HepG2 (cell line): ENCODE measurements around the gene GADD45G. TPM values are rescaled to one million over a fixed set of nuclear protein-coding genes. Genes with fewer than 3 reads are reported as not detected.

Experiments
- ATRX ChIP-seq: sonication (generic); formaldehyde crosslinking; IDR thresholded peaks from 2 replicates; pipeline ENCODE4 v1.4.0; 2020; ENCODE audit warnings: missing genetic modification reagents, borderline replicate concordance
- ELF4 ChIP-seq: sonication (generic); formaldehyde crosslinking; IDR thresholded peaks from 2 replicates; pipeline ENCODE4 v1.5.0; 2020; ENCODE audit warnings: missing genetic modification reagents, mild to moderate bottlenecking, moderate library complexity, borderline replicate concordance
- HMG20B ChIP-seq: conservative IDR thresholded peaks from 2 replicates; pipeline ENCODE4 v1.6.1; 2016; ENCODE audit warnings: missing genetic modification reagents, missing compliant biosample characterization
- HNRNPH1 ChIP-seq: fragments of 200-400 bp; formaldehyde crosslinking; optimal IDR thresholded peaks from 2 replicates; pipeline ENCODE3; 2017; ENCODE audit warnings: mild to moderate bottlenecking, low read depth, low read length
- MLLT10 ChIP-seq: sonication (generic); formaldehyde crosslinking; IDR thresholded peaks from 2 replicates; pipeline ENCODE4 v1.4.0; 2020; ENCODE audit warnings: missing genetic modification reagents
- SKI ChIP-seq: fragments of 450-650 bp; IDR thresholded peaks from one replicate; pipeline ENCODE4 v1.6.1; 2018; ENCODE audit warnings: mild to moderate bottlenecking; ENCODE audit not compliant: partially characterized antibody
- ZBTB14 ChIP-seq: sonication (generic); formaldehyde crosslinking; IDR thresholded peaks from 2 replicates; pipeline ENCODE4 v1.4.0; 2020; ENCODE audit warnings: missing genetic modification reagents
- ZIK1 ChIP-seq: sonication (generic); formaldehyde crosslinking; IDR thresholded peaks from 2 replicates; pipeline ENCODE4 v1.5.0; 2020; ENCODE audit warnings: mild to moderate bottlenecking, low read depth, missing genetic modification reagents, borderline replicate concordance
- ZNF256 ChIP-seq: sonication (generic); formaldehyde crosslinking; conservative IDR thresholded peaks from 2 replicates; pipeline ENCODE4 v1.4.0; 2020; ENCODE audit warnings: missing genetic modification reagents
- ZNF503 ChIP-seq: sonication (generic); formaldehyde crosslinking; IDR thresholded peaks from 2 replicates; pipeline ENCODE4 v1.4.0; 2020; ENCODE audit warnings: missing genetic modification reagents
- ZNF781 ChIP-seq: sonication (generic); formaldehyde crosslinking; IDR thresholded peaks from 2 replicates; pipeline ENCODE4 v1.5.1; 2020; ENCODE audit warnings: borderline replicate concordance, mild to moderate bottlenecking, missing genetic modification reagents; ENCODE audit errors: not compliant biosample characterization
- ZSCAN21 ChIP-seq: sonication (generic); formaldehyde crosslinking; IDR thresholded peaks from 2 replicates; pipeline ENCODE4 v1.8.0; 2022; ENCODE audit warnings: mild to moderate bottlenecking, missing genetic modification reagents, moderate library complexity, borderline replicate concordance
- ZZZ3 ChIP-seq: sonication (generic); formaldehyde crosslinking; IDR thresholded peaks from 2 replicates; pipeline ENCODE4 v1.4.0; 2020; ENCODE audit warnings: missing genetic modification reagents, mild to moderate bottlenecking, borderline replicate concordance
- polyA plus RNA-seq, 8 experiments: library from polyadenylated mRNA; depleted of rRNA in 3 of 8; stranded (reverse) in 7 of 8; unstranded in 1 of 8; fragments of >200 nt; fragmentation: Illumina TruSeq in 4 of 8; extraction: Trizol in 4 of 8; gene quantifications; 2 replicates each; pipeline versions ENCODE4 v1.2.1 to v1.2.3, GENCODE V29; 2011 to 2016; ENCODE audit warnings: low read depth in 4 of 8, missing spikeins in 1 of 8, mixed read lengths in 1 of 8; ENCODE audit not compliant: insufficient read depth in 1 of 8
- total RNA-seq, 5 experiments: library from RNA; depleted of rRNA; stranded (reverse); fragments of >200 nt; fragmentation: Illumina TruSeq; extraction: Trizol; gene quantifications; 2 replicates each; pipeline ENCODE4 v1.2.3, GENCODE V29; 2016; ENCODE audit warnings: low read depth in 1 of 5
- TF ChIP-seq, protein P1 (sequence below): sonication (generic); formaldehyde crosslinking; IDR thresholded peaks from 2 replicates; pipeline ENCODE4 v1.4.0; 2020; ENCODE audit warnings: missing genetic modification reagents
- TF ChIP-seq, protein P2 (sequence below): sonication (generic); formaldehyde crosslinking; IDR thresholded peaks from 2 replicates; pipeline ENCODE4 v1.4.0; 2020; ENCODE audit warnings: missing genetic modification reagents, borderline replicate concordance
- TF ChIP-seq, protein P3 (sequence below): IDR thresholded peaks from 2 replicates; pipeline ENCODE4 v1.6.1; 2012; ENCODE audit warnings: inconsistent platforms

GADD45G gene
- total and polyA plus RNA-seq, 2 of the 13 experiments (the other 11 are each of a cell fraction or from before 2014, with no cell fraction given): not detected

DNA sequence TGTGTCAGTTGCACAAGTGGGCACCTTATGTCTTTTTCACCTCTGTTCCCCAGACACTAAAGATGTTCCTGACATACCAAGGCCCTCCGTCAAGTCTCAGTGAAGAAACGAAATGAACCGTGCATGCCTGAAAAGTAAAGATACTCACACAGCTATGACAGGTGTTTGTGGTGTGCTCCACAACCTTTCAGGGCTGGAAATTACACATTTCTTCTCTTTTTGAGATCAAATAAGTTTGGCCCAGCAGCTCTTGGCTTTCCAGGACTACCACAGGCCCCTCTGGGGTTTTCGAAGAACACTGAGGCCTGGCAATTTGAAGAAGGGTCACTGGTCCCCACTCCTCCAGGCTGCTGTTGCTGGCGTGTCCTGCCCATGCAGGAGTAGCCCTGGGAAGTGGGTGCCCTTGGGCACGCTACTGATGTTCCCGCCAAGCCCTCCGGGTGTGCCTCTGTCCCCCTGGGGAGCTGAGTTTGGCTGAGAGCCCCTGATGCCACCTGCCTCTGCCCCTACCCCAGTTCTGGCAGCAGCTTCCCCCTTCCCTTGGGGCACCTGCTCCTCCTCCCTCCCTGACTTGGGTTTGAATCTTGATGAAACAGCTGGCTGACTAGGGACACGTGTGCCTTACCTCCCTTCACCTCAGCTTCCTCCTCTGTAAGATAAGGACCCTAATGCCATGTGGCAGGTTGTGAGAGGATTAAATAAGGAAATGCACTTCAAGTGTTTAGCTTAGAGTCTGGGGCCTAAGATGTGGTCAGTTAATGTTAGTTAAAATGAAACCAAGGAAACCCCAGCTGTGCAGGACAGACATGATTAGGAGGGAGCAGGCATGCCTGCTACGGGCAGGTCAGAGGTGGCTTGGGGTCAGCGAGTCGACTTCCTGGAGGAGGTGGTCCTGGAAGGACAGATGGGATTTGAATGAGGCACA is 49.1 kb upstream of the GADD45G start (continued):
- TF ChIP-seq, protein P1, sequence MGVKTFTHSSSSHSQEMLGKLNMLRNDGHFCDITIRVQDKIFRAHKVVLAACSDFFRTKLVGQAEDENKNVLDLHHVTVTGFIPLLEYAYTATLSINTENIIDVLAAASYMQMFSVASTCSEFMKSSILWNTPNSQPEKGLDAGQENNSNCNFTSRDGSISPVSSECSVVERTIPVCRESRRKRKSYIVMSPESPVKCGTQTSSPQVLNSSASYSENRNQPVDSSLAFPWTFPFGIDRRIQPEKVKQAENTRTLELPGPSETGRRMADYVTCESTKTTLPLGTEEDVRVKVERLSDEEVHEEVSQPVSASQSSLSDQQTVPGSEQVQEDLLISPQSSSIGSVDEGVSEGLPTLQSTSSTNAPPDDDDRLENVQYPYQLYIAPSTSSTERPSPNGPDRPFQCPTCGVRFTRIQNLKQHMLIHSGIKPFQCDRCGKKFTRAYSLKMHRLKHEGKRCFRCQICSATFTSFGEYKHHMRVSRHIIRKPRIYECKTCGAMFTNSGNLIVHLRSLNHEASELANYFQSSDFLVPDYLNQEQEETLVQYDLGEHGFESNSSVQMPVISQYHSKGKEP (CRISPR knock-in tag): no peak
- 0 out of 2 replicates have a peak, but pooled peaks have one; percentile 23 for TF ChIP-seq ZSCAN21 (CRISPR knock-in tag)
- TF ChIP-seq ZIK1 (CRISPR knock-in tag): no peak
- TF ChIP-seq, protein P2, sequence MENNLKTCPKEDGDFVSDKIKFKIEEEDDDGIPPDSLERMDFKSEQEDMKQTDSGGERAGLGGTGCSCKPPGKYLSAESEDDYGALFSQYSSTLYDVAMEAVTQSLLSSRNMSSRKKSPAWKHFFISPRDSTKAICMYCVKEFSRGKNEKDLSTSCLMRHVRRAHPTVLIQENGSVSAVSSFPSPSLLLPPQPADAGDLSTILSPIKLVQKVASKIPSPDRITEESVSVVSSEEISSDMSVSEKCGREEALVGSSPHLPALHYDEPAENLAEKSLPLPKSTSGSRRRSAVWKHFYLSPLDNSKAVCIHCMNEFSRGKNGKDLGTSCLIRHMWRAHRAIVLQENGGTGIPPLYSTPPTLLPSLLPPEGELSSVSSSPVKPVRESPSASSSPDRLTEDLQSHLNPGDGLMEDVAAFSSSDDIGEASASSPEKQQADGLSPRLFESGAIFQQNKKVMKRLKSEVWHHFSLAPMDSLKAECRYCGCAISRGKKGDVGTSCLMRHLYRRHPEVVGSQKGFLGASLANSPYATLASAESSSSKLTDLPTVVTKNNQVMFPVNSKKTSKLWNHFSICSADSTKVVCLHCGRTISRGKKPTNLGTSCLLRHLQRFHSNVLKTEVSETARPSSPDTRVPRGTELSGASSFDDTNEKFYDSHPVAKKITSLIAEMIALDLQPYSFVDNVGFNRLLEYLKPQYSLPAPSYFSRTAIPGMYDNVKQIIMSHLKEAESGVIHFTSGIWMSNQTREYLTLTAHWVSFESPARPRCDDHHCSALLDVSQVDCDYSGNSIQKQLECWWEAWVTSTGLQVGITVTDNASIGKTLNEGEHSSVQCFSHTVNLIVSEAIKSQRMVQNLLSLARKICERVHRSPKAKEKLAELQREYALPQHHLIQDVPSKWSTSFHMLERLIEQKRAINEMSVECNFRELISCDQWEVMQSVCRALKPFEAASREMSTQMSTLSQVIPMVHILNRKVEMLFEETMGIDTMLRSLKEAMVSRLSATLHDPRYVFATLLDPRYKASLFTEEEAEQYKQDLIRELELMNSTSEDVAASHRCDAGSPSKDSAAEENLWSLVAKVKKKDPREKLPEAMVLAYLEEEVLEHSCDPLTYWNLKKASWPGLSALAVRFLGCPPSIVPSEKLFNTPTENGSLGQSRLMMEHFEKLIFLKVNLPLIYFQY (CRISPR knock-in tag): no peak
- no peak for TF ChIP-seq ZBTB14 (CRISPR knock-in tag)
- TF ChIP-seq ZNF256 (CRISPR knock-in tag): no peak
- TF ChIP-seq SKI: no peak
- TF ChIP-seq ZNF503 (CRISPR knock-in tag): no peak
- TF ChIP-seq HNRNPH1: no peak
- no peak for TF ChIP-seq ZZZ3
- no peak for TF ChIP-seq HMG20B (CRISPR knock-in tag)
- TF ChIP-seq, protein P3, sequence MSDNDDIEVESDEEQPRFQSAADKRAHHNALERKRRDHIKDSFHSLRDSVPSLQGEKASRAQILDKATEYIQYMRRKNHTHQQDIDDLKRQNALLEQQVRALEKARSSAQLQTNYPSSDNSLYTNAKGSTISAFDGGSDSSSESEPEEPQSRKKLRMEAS: peak; percentile 15; the same call in 1 of the 2 replicates
- TF ChIP-seq ELF4 (CRISPR knock-in tag): peak; percentile 4; the same call in 1 of the 2 replicates
- no peak for TF ChIP-seq ATRX (CRISPR knock-in tag)
- no peak for TF ChIP-seq MLLT10 (CRISPR knock-in tag)
- TF ChIP-seq ZNF781 (CRISPR knock-in tag): peak; percentile 32
